ENCODE data around the gene SULT1B1.

Gene SULT1B1

DNA sequence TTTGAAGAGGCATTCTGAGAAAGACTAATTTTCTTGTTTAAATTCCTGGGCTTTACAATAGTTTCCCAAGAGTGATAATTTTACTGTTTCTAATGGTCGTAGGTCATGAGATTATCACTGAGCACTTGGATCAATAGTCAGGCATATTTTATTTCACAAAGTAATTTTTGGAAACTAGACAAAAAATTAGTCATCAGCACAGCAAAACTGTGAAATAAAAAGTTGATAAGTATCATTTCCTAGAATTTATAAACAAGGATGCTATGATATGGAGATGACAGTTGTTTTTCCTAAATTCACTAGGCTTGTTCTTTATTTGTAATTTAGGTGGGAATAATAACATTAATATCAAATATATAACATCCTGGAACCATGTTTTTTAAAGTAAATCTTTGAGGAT lies 33.0 kb downstream of the SULT1B1 start:
- no peak overlapping the region for H3K4me3 ChIP-seq (ENCODE audit: low read depth in 1 of 2, low read length in 1 of 2)
- no peaks in the 10 kb centered on the region for H3K27me3 ChIP-seq
- TF ChIP-seq, protein P1, sequence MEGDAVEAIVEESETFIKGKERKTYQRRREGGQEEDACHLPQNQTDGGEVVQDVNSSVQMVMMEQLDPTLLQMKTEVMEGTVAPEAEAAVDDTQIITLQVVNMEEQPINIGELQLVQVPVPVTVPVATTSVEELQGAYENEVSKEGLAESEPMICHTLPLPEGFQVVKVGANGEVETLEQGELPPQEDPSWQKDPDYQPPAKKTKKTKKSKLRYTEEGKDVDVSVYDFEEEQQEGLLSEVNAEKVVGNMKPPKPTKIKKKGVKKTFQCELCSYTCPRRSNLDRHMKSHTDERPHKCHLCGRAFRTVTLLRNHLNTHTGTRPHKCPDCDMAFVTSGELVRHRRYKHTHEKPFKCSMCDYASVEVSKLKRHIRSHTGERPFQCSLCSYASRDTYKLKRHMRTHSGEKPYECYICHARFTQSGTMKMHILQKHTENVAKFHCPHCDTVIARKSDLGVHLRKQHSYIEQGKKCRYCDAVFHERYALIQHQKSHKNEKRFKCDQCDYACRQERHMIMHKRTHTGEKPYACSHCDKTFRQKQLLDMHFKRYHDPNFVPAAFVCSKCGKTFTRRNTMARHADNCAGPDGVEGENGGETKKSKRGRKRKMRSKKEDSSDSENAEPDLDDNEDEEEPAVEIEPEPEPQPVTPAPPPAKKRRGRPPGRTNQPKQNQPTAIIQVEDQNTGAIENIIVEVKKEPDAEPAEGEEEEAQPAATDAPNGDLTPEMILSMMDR (IDR thresholded peaks at IDR 0.05), result no peak
- H3K9me3 ChIP-seq, result no peaks in the 10 kb centered on the region
- H3K36me3 ChIP-seq, result peaks cover 63% of the 10 kb centered on the region
- no peak overlapping the region for H3K27ac ChIP-seq
- H3K4me1 ChIP-seq (ENCODE audit: control insufficient read depth in 1 of 2, insufficient read depth in 1 of 2, low read depth in 1 of 2, low read length in 1 of 2), result no peaks in the 10 kb centered on the region

DNA sequence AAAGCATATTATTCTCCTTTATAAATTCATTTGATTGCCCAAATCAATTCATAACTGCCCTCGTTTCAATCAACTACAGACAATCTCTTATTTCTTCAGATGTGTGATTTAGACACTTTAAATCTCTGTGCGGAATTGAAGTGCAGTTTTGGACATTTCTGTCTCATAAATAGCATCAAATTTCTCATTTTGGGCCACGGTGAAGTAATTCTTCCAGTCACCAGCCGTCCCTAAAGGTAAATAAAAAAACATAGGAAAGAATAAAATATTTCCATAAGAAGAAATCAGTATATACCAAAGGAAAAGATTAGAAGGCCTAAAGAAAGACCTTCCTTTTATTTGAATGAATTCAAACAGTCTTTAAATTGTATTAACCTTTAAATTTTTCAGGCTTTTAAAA lies 33.4 kb downstream of the SULT1B1 start:
- H3K27me3 ChIP-seq, result no peaks in the 10 kb centered on the region
- TF ChIP-seq, protein P1 (IDR thresholded peaks at IDR 0.05), result no peak

DNA sequence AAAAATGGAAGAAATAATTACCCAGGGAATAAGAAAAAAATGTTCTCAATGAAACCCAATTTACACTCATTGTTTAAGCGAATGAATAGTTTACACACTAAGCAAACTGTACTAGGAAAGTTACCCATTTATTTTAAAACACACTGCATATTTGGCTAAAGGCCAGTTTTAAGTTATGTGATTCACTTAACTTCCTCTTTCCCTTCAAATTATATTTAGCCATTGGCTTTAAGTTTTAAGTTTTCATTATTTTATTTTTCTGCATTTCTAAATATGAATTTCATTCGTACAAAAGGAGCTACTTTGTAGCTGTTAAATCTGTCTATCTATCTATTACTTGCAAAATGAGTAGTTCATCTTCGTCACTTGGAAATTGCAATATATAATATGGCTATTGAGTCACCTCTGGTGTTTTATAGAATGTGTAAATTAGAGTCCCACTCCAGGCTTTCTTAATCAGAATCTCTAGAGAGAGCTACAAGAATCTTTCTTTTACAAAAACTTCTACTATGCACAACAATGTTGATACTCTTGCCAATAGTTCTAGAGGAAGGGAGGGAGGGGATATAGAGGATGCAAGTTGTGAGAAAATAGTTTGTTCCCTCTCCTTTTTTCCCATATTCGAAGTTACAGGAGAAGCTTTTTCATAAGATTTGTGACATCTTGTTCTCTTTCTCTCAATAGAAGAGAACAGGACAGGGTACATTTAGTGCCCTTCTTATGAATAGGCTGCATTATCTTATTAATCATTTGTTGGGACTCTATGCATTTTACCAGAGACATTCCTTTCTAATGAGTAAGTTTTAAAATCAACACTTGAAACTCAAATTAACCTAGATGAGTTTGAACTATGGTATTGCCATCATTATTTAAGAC lies 41.8 kb downstream of the SULT1B1 start:
- Histone ChIP-seq H3K27ac (peak overlapping the region; percentile 50), H3K9me3 (no peaks in the 10 kb centered on the region), H3K27me3 (no peaks in the 10 kb centered on the region), H3K36me3 (peaks cover 17% of the 10 kb centered on the region), H3K4me3 (ENCODE audit: low read depth in 1 of 2, low read length in 1 of 2) (no peak overlapping the region), H3K4me1 (ENCODE audit: control insufficient read depth in 1 of 2, insufficient read depth in 1 of 2, low read depth in 1 of 2, low read length in 1 of 2) (peaks cover 20 to 22% of the 10 kb centered on the region in 2 experiments)
- TF ChIP-seq, protein P1 (IDR thresholded peaks at IDR 0.05), result no peak

More for the DNA sequence above, 33.4 kb downstream of the SULT1B1 start:
- no peaks in the 10 kb centered on the region for H3K4me1 ChIP-seq (ENCODE audit: control insufficient read depth in 1 of 2, insufficient read depth in 1 of 2, low read depth in 1 of 2, low read length in 1 of 2)
- H3K36me3 ChIP-seq, result peaks cover 63% of the 10 kb centered on the region
- no peaks in the 10 kb centered on the region for H3K9me3 ChIP-seq
- H3K4me3 ChIP-seq (ENCODE audit: low read depth in 1 of 2, low read length in 1 of 2), result no peak overlapping the region
- H3K27ac ChIP-seq, result no peak overlapping the region

DNA sequence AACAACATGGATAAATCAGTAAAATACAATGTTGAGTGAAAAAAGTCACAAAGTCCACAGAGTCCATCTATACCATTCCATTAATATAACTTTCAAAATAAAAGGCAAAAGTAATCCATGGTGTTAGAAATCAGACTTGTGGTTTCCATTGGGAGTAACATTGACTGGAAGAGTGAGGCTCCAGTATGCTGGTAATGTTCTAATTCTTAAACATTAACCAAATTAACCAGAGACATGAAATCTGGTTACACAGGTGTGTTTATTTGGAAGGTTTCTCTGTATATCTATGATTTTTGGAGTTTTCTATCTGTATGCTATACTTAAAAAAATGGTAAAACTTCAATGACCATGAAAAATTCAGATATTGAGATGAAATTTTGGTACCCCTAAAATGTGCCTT lies 42.6 kb downstream of the SULT1B1 start:
- TF ChIP-seq, protein P1 (IDR thresholded peaks at IDR 0.05), result no peak
- Histone ChIP-seq H3K4me1 (ENCODE audit: control insufficient read depth in 1 of 2, insufficient read depth in 1 of 2, low read depth in 1 of 2, low read length in 1 of 2) (peaks cover 29 to 30% of the 10 kb centered on the region in 2 experiments), H3K27me3 (no peaks in the 10 kb centered on the region), H3K27ac (peak overlapping the region; percentile 50), H3K9me3 (no peaks in the 10 kb centered on the region), H3K36me3 (peaks cover 16% of the 10 kb centered on the region), H3K4me3 (ENCODE audit: low read depth in 1 of 2, low read length in 1 of 2) (no peak overlapping the region)

DNA sequence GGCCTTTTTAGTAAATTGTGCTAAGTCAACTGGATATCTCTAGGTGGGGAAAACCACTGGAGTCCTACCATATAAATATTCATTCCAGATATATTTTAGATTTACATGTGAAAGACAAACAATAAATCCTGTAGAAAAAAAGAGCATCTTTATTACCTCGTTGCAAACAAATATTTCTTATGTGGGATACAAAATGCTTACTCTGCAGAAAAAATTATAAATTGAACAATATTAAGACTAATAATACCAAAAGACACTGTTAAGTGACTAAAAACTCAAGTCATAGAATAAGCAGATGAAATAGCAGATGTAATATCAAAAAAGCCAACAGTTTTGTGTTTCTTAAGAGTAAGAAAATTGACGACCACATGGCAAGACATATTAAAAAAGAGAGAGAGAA lies 43.8 kb downstream of the SULT1B1 start:
- H3K36me3 ChIP-seq, result peaks cover 5% of the 10 kb centered on the region
- H3K4me1 ChIP-seq (ENCODE audit: control insufficient read depth in 1 of 2, insufficient read depth in 1 of 2, low read depth in 1 of 2, low read length in 1 of 2), result peaks cover 30 to 36% of the 10 kb centered on the region in 2 experiments
- TF ChIP-seq, protein P1 (IDR thresholded peaks at IDR 0.05), result no peak
- H3K27me3 ChIP-seq, result no peaks in the 10 kb centered on the region
- H3K4me3 ChIP-seq (ENCODE audit: low read depth in 1 of 2, low read length in 1 of 2), result no peak overlapping the region
- no peaks in the 10 kb centered on the region for H3K9me3 ChIP-seq
- no peak overlapping the region for H3K27ac ChIP-seq
